ENCODE results near the gene ATG2A.

GRCh38 chr11:64890522-64890939, 26.5 kb downstream of the ATG2A start:
- TF ChIP-seq CTCF (IDR thresholded peaks at IDR 0.05), result no peak
- no peak for TF ChIP-seq POLR2A (IDR thresholded peaks at IDR 0.05)

Measured in stomach (tissue), 4 donors.